K562 (cell line): Measurements from ENCODE around the gene OR8G5. TPM values are rescaled to one million over a fixed set of nuclear protein-coding genes. Genes with fewer than 3 reads are reported as not detected.

ENCODE experiments used
- ATF1 ChIP-seq, 2 experiments: fragments of 450-650 bp in 1 of 2; IDR thresholded peaks; 2 replicates each; pipeline ENCODE4 v1.6.1; 2016; ENCODE audit warnings: missing compliant biosample characterization in 1 of 2, missing genetic modification characterization in 1 of 2
- FOXM1 ChIP-seq, 2 experiments: fragments of 450-650 bp in 1 of 2; sonication (generic) in 1 of 2; formaldehyde crosslinking in 1 of 2; IDR thresholded peaks; 2 replicates each; pipeline versions ENCODE4 v1.6.1 to v1.9.0; 2017 to 2022; ENCODE audit warnings: low read depth in 2 of 2, mild to moderate bottlenecking in 2 of 2, missing genetic modification reagents in 1 of 2, moderate library complexity in 1 of 2
- KDM1A ChIP-seq, 2 experiments: fragments of 450-650 bp; IDR thresholded peaks; 2 replicates each; pipeline ENCODE4 v1.6.1; 2016; ENCODE audit warnings: mild to moderate bottlenecking in 2 of 2
- MECOM ChIP-seq: fragments of 250-450 bp; sonication (Bioruptor Pico); IDR thresholded peaks from 2 replicates; pipeline ENCODE4 v1.8.0; 2022; ENCODE audit warnings: inconsistent platforms
- PYGO2 ChIP-seq: fragments of 450-650 bp; IDR thresholded peaks from 2 replicates; pipeline ENCODE4 v1.6.1; 2016; ENCODE audit warnings: mild to moderate bottlenecking, missing genetic modification characterization, moderate library complexity, missing compliant biosample characterization
- RBM17 ChIP-seq: fragments of 200-400 bp; formaldehyde crosslinking; IDR thresholded peaks from 2 replicates; pipeline ENCODE4 v1.6.1; 2017; ENCODE audit warnings: low read depth, mild to moderate bottlenecking, low read length, borderline replicate concordance
- ZFX ChIP-seq: sonication (generic); formaldehyde crosslinking; IDR thresholded peaks from 2 replicates; pipeline ENCODE4 v1.8.0; 2022; ENCODE audit warnings: mild to moderate bottlenecking, missing genetic modification reagents, moderate library complexity
- ZKSCAN8 ChIP-seq: fragments of 200-800 bp; sonication (Bioruptor generic); IDR thresholded peaks from 2 replicates; pipeline ENCODE4 v1.6.1; 2016; ENCODE audit warnings: missing genetic modification characterization, missing compliant biosample characterization
- ZNF133 ChIP-seq: fragments of 250-450 bp; sonication (Bioruptor Pico); IDR thresholded peaks from 2 replicates; pipeline ENCODE4 v1.4.0; 2020; ENCODE audit warnings: mild to moderate bottlenecking
- ZNF134 ChIP-seq: fragments of 250-450 bp; sonication (Bioruptor Pico); conservative IDR thresholded peaks from 2 replicates; pipeline ENCODE4 v1.4.0; 2020
- ZNF311 ChIP-seq: fragments of 250-450 bp; sonication (Bioruptor Pico); IDR thresholded peaks from 2 replicates; pipeline ENCODE4 v1.4.0; 2020; ENCODE audit warnings: mild to moderate bottlenecking, moderate library complexity
- ZNF696 ChIP-seq: fragments of 250-450 bp; sonication (Bioruptor Pico); conservative IDR thresholded peaks from 2 replicates; pipeline ENCODE4 v1.4.0; 2020; ENCODE audit warnings: mild to moderate bottlenecking, moderate library complexity
- polyA plus RNA-seq, 8 experiments: library from polyadenylated mRNA; depleted of rRNA in 4 of 8; stranded (reverse) in 5 of 8; unstranded in 3 of 8; fragments of >200 nt; fragmentation: Nextera tagmentation in 2 of 8; fragmentation: Illumina TruSeq in 1 of 8; extraction: Ambion mirVana in 2 of 8; extraction: Trizol in 1 of 8; gene quantifications; 2 replicates each; pipeline versions ENCODE4 v1.2.1 to v1.2.3, GENCODE V29; 2011 to 2014; ENCODE audit warnings: inconsistent platforms in 1 of 8, missing spikeins in 1 of 8
- total RNA-seq, 7 experiments: library from RNA; depleted of rRNA in 6 of 7; stranded (reverse); fragments of >200 nt in 6 of 7; fragmentation: Illumina TruSeq in 2 of 7; extraction: Trizol in 2 of 7; gene quantifications; 2 replicates each; pipeline versions ENCODE4 v1.2.1 to v1.2.3, GENCODE V29; 2011 to 2021; ENCODE audit warnings: low replicate concordance in 1 of 7
- TF ChIP-seq, protein P1 (sequence below), 2 experiments: fragments of 450-650 bp in 1 of 2; sonication (generic) in 1 of 2; formaldehyde crosslinking in 1 of 2; IDR thresholded peaks in 1 of 2; conservative IDR thresholded peaks in 1 of 2; 2 replicates each; pipeline versions ENCODE4 v1.6.1 to v1.8.1; 2016 to 2023; ENCODE audit warnings: mild to moderate bottlenecking in 2 of 2, moderate library complexity in 2 of 2, inconsistent platforms in 1 of 2, missing genetic modification reagents in 1 of 2
- TF ChIP-seq, protein P2 (sequence below), 3 experiments: fragments of 200-800 bp in 1 of 3; fragments of 250-450 bp in 1 of 3; fragments of 450-650 bp in 1 of 3; sonication (Bioruptor Pico) in 1 of 3; sonication (Bioruptor generic) in 1 of 3; formaldehyde crosslinking in 1 of 3; IDR thresholded peaks; 2 replicates each; pipeline versions ENCODE4 v1.6.1 to v1.8.0; 2016 to 2022; ENCODE audit warnings: mild to moderate bottlenecking in 2 of 3, missing genetic modification characterization in 2 of 3, missing compliant biosample characterization in 1 of 3, moderate library complexity in 1 of 3
- TF ChIP-seq, protein P3 (sequence below): fragments of 250-450 bp; sonication (Bioruptor Pico); IDR thresholded peaks from 2 replicates; pipeline ENCODE4 v1.9.0; 2021; ENCODE audit warnings: mild to moderate bottlenecking
- TF ChIP-seq, protein P4 (sequence below): fragments of 250-450 bp; sonication (Bioruptor Pico); IDR thresholded peaks from 2 replicates; pipeline ENCODE4 v1.8.0; 2022; ENCODE audit warnings: moderate library complexity, mild to moderate bottlenecking, inconsistent platforms
- TF ChIP-seq, protein P5 (sequence below): sonication (generic); formaldehyde crosslinking; IDR thresholded peaks from 2 replicates; pipeline ENCODE4 v1.8.1; 2023; ENCODE audit warnings: mild to moderate bottlenecking, missing genetic modification reagents, moderate library complexity
- TF ChIP-seq, protein P6 (sequence below): fragments of 450-650 bp; IDR thresholded peaks from 2 replicates; pipeline ENCODE4 v1.6.1; 2017; ENCODE audit warnings: mild to moderate bottlenecking, moderate library complexity

The OR8G5 gene
- total and polyA plus RNA-seq, 9 of the 15 experiments (the other 6 are each of a cell fraction or from before 2014, with no cell fraction given) = 0.18 to 3.8 (median 1.7) TPM

DNA sequence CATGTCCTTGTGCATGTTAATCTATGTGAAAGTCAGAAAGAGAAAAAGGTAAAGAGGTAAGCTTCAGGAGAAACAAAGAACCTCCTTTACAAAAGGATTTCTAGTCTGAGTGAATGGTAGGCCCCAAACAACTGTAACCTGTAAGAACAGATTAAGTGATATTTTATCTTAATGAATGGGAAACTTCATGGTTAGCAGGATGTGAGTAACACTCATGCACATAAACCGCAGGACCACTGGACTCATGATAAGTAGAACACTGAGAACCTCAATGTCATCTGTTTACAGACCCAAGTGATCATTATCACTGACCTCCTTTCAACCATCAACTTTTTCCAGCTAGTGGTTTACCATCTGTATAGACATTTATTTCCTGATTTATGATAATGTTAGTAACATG, 19.9 kb downstream of the OR8G5 start (continued):
- TF ChIP-seq, protein P1, sequence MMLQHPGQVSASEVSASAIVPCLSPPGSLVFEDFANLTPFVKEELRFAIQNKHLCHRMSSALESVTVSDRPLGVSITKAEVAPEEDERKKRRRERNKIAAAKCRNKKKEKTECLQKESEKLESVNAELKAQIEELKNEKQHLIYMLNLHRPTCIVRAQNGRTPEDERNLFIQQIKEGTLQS (IDR thresholded peaks at IDR 0.05) = peak; percentile 71; the same call in 1 of the 2 replicates
- TF ChIP-seq, protein P1 (CRISPR knock-in tag; conservative IDR thresholded peaks at IDR 0.05) = no peak
- TF ChIP-seq ZNF311 (no peak), ZKSCAN8 (CRISPR knock-in tag) (peak; percentile 76; the same call in 1 of the 2 replicates), MECOM (CRISPR knock-in tag) (no peak), ZNF134 (no peak), KDM1A (IDR thresholded peaks at IDR 0.05) (peak; percentile 78 to 79), ZNF133 (no peak), RBM17 (no peak), ZFX (CRISPR knock-in tag) (peak; percentile 42; the same call in 1 of the 2 replicates), ATF1 (CRISPR knock-in tag; IDR thresholded peaks at IDR 0.05) (no peak), ATF1 (tag; IDR thresholded peaks at IDR 0.05) (no peak), FOXM1 (IDR thresholded peaks at IDR 0.05; ENCODE audit: low read depth) (peak; percentile 73; the same call in 1 of the 2 replicates), FOXM1 (CRISPR knock-in tag; IDR thresholded peaks at IDR 0.05; ENCODE audit: low read depth) (no peak), PYGO2 (tag) (no peak), ZNF696 (no peak)
- TF ChIP-seq, protein P2, sequence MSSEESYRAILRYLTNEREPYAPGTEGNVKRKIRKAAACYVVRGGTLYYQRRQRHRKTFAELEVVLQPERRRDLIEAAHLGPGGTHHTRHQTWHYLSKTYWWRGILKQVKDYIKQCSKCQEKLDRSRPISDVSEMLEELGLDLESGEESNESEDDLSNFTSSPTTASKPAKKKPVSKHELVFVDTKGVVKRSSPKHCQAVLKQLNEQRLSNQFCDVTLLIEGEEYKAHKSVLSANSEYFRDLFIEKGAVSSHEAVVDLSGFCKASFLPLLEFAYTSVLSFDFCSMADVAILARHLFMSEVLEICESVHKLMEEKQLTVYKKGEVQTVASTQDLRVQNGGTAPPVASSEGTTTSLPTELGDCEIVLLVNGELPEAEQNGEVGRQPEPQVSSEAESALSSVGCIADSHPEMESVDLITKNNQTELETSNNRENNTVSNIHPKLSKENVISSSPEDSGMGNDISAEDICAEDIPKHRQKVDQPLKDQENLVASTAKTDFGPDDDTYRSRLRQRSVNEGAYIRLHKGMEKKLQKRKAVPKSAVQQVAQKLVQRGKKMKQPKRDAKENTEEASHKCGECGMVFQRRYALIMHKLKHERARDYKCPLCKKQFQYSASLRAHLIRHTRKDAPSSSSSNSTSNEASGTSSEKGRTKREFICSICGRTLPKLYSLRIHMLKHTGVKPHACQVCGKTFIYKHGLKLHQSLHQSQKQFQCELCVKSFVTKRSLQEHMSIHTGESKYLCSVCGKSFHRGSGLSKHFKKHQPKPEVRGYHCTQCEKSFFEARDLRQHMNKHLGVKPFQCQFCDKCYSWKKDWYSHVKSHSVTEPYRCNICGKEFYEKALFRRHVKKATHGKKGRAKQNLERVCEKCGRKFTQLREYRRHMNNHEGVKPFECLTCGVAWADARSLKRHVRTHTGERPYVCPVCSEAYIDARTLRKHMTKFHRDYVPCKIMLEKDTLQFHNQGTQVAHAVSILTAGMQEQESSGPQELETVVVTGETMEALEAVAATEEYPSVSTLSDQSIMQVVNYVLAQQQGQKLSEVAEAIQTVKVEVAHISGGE (CRISPR knock-in tag; IDR thresholded peaks at IDR 0.05) = 0 out of 6 replicates have a peak, but pooled peaks of 1 of the 3 experiments have one; percentile 30
- TF ChIP-seq, protein P3, sequence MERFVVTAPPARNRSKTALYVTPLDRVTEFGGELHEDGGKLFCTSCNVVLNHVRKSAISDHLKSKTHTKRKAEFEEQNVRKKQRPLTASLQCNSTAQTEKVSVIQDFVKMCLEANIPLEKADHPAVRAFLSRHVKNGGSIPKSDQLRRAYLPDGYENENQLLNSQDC (CRISPR knock-in tag) = no peak
- TF ChIP-seq, protein P4, sequence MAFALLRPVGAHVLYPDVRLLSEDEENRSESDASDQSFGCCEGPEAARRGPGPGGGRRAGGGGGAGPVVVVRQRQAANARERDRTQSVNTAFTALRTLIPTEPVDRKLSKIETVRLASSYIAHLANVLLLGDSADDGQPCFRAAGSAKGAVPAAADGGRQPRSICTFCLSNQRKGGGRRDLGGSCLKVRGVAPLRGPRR = no peak
- TF ChIP-seq, protein P5, sequence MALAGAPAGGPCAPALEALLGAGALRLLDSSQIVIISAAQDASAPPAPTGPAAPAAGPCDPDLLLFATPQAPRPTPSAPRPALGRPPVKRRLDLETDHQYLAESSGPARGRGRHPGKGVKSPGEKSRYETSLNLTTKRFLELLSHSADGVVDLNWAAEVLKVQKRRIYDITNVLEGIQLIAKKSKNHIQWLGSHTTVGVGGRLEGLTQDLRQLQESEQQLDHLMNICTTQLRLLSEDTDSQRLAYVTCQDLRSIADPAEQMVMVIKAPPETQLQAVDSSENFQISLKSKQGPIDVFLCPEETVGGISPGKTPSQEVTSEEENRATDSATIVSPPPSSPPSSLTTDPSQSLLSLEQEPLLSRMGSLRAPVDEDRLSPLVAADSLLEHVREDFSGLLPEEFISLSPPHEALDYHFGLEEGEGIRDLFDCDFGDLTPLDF (CRISPR knock-in tag) = no peak
- TF ChIP-seq, protein P6, sequence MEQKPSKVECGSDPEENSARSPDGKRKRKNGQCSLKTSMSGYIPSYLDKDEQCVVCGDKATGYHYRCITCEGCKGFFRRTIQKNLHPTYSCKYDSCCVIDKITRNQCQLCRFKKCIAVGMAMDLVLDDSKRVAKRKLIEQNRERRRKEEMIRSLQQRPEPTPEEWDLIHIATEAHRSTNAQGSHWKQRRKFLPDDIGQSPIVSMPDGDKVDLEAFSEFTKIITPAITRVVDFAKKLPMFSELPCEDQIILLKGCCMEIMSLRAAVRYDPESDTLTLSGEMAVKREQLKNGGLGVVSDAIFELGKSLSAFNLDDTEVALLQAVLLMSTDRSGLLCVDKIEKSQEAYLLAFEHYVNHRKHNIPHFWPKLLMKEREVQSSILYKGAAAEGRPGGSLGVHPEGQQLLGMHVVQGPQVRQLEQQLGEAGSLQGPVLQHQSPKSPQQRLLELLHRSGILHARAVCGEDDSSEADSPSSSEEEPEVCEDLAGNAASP = no peak
